ENCODE data around the gene RAP1GAP.

The RAP1GAP gene

DNA sequence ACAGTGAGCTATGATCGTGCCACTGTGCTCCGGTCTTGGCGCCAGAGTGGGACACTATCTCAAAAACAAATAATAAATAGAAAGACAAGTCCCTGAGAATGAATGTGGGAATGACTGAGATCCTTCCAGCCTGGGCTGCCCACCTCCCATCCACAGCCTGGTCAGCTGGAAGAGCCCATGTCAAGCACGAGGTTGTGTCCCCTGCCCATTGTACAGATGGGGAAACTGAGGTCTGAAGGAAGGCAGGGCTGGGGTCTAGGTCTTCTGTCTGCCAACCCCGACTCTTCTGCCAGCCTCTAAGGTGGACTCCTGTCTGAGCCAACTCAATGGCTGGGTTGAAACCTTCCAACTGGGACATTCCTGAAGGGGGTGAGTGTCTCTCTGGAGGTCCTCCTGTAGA is 79.5 kb downstream of the RAP1GAP start:
- DNase-seq: no peak

DNA sequence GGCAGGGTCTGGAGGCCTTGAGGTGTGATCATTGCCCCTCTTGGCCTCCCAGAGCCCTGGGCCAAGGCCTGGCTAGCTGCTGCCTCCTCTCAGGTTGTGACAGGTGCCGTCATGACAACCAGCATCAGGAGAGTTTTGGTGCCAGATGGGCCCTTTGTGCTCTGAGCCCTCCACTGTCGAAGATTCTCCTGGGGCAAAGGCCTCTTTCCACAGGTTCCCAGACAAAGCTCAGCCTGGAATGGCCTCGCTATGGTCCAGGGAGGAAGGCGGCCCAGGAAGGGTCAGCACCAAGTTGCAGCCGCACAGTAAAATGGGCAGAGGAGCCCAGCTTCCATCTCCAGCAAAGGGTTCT is 81.6 kb downstream of the RAP1GAP start:
- DNase-seq: no peak

DNA sequence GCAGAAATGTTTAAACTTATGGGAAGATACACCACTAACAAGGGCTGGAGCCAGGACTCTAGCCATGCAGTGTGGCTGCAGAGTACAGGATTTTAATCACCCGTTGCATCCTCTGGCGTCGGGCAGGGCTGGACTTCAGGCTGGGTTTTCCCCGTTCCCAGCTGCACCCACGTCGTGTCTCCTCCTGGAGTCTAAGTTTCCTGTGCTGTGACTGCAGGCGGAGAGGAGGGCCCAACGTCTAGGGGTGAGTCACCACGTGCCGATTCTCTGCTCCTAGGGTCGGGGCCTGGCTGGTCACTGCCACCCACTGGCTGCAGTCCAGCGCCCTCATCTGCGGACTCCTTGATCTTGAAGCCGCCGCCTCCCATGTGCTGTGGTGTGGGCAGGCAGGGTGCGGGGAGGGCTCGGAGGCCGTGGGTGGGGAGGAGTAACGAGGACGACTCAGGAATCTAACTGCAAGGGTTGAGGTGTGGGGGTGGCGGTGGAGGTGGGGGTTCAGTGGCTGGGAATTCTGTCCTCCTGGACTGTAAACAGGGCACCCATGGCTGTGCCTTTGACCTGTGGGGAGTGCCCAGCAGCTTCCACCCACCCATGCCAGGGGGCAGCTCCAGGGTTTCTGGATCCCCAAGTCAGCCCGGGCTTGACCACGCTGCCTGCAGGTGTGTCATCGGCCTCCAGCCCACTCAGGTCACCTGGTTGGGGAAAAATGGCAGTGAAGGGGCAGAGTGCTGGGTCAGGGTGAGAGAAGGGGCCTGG is 82.1 kb downstream of the RAP1GAP start:
- peak; percentile 57 for DNase-seq

DNA sequence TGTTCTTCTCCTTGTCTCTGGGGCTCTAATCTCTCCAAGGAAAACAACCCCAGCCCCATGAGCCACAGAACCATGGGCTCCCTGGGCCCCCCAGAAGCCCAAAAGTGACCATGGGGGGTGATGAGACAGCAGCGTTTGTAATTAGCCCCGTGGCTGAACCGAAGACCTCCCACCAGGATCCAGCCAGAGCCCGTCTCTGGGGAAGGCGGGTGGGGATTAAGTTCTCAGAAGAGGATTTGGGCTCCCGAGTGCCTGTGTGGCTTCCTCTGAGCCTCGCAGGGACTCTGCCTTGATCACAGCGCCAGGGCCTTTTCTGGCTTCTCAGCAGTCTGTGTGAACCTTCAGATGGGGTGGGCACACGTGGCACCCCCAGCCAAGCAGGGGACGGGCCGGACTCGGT is 82.9 kb downstream of the RAP1GAP start:
- DNase-seq: no peak

- no peak for DNase-seq
Observed at GRCh38 chr1:21585037-21585436, 84.1 kb downstream of the RAP1GAP start.

DNA sequence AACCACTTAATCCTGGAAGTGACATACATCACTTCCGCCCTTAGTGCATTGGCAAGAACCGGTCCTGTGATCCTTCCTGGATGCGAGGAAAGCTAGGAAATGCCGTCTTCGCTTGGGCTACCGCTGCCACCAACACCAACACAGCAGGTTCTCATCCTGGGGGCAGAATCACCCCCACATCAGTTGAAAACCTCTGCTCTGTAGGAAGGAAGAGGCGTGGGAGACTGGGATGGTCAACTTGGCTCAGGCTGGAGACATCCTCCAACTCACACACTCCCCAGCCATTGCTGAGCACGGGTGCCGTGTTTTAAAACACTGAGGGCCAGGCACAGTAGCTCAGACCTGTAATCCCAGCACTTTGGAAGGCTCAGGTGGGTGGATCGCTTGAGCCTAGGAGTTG is 85.1 kb downstream of the RAP1GAP start:
- no peak for DNase-seq

DNA sequence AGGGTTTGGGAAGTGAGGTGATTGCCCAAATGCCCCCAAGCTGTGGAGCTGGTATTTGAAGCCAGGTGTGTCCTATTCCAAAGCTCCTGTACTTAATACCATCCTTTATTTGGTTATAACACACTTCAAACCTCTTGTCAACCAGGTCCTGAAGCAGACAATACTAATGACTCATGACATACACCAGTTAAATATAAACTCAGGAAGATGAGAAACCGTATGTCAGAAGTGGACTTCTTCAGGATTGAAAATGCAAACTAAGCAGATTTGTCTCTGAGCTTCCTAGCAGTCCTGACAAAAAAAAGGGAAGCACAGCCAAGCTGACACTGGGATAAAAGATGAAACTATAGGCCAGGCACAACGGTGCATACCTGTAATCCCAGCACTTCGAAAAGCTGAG is 89.4 kb downstream of the RAP1GAP start:
- DNase-seq: no peak

- no peak for DNase-seq
Observed at GRCh38 chr1:21577933-21578332, 91.2 kb downstream of the RAP1GAP start.

DNA sequence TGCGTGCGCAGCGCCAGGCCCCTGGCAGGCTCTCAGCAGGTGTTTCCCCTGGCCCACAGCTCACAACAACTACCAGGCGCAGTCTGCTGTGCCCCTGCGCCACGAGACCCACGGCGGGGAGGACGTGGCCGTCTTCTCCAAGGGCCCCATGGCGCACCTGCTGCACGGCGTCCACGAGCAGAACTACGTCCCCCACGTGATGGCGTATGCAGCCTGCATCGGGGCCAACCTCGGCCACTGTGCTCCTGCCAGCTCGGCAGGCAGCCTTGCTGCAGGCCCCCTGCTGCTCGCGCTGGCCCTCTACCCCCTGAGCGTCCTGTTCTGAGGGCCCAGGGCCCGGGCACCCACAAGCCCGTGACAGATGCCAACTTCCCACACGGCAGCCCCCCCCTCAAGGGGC is 91.8 kb downstream of the RAP1GAP start:
- no peak for DNase-seq

DNA sequence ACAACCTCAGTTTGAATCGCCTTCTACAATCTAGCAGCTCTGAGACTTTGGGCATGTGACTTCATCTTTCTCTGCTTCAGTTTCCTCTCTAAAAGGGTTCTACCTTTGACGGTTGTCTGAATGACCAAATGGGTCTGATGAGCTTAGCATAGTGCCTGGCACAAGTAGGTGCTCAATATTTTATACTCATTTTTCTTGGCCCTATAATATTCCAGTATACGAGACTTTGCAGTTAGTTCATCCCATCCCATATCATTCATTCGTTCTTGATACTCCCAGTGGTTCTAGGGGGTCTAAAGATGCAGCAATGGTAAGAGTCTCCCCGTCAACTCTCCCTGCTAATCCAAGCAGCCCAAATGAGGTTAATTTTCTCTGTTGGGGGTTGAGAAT is 92.4 kb downstream of the RAP1GAP start:
- DNase-seq: no peak

- DNase-seq: no peak
Observed at GRCh38 chr1:21576031-21576797, 92.9 kb downstream of the RAP1GAP start.

DNA sequence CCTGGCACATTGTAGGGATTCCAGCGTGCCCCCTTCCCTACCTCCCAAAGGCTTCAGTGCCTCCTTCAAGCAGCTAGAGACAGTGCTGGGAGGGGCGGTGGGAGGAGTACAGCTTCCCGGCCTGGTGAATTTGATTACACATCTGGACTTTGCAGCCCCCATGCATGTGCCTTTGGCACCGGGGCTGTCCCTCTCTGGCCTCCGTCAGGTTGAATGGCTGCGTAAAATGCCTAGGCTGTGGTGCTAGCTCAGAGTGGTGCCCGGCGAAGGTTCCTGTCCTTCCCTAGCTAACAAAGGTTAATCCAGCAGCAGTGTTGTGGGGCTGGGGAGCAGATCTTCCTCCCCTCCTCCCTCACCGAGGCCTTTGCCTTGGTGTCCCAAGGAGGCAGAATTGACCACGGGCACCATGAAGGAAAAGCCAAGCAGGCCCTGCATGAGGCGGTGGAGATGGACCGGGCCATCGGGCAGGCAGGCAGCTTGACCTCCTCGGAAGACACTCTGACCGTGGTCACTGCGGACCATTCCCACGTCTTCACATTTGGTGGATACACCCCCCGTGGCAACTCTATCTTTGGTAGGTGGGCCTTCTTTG is 93.7 kb downstream of the RAP1GAP start:
- DNase-seq: no peak

- peak; percentile 48 for DNase-seq
Observed at GRCh38 chr1:21574466-21575151, 94.5 kb downstream of the RAP1GAP start.

- peak; percentile 78 for DNase-seq
Observed at GRCh38 chr1:21573971-21574465, 95.1 kb downstream of the RAP1GAP start.

GRCh38 chr1:21573475-21573874 is 95.7 kb downstream of the RAP1GAP start:
- no peak for DNase-seq

GRCh38 chr1:21572735-21573277 is 96.4 kb downstream of the RAP1GAP start:
- no peak for DNase-seq

DNA sequence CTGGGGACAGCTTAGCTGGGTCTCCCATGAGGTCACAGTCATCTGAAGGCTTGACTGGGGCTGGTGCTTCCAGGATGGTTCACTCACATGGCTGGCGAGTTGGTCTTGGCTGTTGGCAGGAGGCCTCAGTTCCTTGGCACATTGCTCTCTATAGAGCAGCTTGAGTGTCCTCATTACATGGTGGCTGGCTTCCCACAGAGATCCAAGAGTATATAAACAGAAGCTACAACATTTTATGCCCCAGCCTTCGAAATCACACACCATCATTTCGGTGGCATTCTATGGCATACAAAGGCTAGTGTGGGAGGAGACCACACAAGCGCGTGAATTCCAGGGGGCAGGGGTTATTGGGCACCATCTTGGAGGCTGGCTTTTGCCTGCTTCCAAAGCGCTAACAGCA is 96.9 kb downstream of the RAP1GAP start:
- no peak for DNase-seq

DNA sequence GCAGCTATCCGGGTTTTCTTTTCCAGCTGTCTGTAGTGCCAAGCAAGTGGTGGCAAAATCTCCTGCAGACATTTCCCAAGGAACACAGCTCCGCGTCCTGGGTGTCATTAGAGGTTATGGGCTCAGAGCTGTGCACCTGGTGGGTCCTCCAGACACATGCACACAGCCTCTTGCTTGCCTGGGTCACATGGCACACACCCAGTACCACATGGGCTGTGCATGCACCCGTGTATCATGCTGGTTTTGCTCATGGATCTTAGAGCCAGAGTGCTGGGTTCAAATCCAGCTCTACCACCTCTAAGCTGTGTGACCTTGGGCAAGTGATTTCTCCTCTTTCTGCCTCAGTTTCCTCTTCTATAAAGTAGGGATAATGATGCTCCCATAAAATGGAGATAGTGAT is 98.3 kb downstream of the RAP1GAP start:
- DNase-seq: no peak

- DNase-seq: no peak
Observed at GRCh38 chr1:21570528-21570875, 98.7 kb downstream of the RAP1GAP start.

DNA sequence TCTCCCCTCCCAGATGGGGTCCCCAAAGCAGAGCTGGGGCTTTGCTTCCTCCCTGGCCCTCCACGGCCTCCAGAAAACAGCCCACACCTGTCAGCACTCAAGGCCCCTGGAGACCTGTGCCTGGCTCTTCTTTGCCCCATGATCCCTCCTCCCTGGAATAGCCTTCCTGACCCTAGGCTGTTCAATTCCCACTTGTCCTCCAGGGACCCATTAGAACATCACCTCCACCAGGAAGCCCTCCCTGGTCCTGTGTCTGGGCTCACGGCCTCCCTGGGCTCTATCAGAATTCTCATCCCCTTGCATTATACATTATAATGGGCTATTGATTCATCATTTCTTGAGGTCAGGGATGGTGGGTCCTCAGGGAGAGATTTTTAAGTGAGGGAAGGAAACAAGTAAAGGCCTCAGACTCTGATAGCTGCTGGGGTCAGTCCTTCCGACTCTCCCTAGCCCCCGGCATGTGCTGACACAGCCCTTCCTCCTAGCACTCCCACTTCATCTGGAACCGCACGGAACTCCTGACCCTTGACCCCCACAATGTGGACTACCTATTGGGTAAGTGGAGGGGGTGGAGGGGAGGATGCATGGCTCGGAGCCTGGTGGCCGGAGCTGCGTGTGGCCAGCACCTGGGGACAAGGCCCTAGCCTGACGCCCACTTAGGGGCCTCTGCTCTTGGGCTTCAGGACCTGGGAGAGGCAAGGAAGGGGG is 99.2 kb downstream of the RAP1GAP start:
- DNase-seq: no peak

DNA sequence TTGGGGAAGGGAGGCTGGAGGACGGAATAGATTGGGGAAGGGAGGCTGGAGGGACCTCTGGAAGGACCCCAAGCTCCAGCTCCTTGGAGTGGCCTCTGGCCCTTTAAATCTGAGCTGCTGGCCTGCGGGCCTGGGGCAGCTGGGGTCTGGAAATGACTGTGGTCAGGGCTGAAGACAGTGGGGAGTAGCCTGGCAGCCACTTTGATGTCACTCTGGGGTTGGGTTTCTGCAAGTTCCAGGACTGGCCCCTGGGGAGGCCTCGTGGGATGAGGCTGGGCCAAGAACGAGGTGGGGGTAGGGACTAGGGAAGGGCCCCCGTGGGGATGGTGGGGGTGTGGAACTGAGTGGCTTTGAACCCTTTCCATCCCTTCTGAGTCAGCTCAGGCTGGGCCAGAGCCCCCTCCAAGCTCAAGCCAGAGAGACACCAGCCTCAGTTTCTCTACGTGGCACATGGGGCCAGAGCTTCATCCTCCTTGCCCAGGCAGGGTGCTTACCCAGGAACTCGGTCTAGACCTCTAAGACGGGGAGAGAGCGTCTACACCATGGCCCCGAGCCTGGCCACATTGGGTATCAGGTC is 100.3 kb downstream of the RAP1GAP start:
- no peak for DNase-seq

Measured in hematopoietic multipotent progenitor cell treated with erythropoietin and hydrocortisone succinate and interleukin-3 and kit ligand, for 4 days (in vitro differentiated cells).